ENCODE measurements around the gene IFI35. TPM values are rescaled to one million over a fixed set of nuclear protein-coding genes. Genes with fewer than 3 reads are reported as not detected.
"Not testable (repeated sequence)": the region's sequence is repeated elsewhere in the genome, so short reads cannot be mapped to it uniquely, and the experiment has no call there.

The IFI35 gene
- total RNA-seq: 17.6 and 21.2 TPM in 2 replicates

- TF ChIP-seq CTCF (conservative IDR thresholded peaks at IDR 0.05; ENCODE audit: low read depth, low read length): peak; percentile 37
- peak within 1 kb of the TSS; percentile 86 for H3K4me3 ChIP-seq (ENCODE audit: low read depth, low read length)
- DNase-seq (ENCODE audit: low read depth): no peak
Measured at GRCh38 chr17:43006639-43007551, at the start of gene IFI35. TSS of gene IFI35 (plus strand) at chr17:43006784. CDS start at chr17:43006948, 164 bp downstream.

GRCh38 chr17:42964161-42964932, 42.2 kb upstream of the IFI35 start, which contains the start of gene AARSD1:
TSS of gene AARSD1 (minus strand) at chr17:42964454. CDS start at chr17:42964440, 14 bp downstream.
- no peak for TF ChIP-seq CTCF (conservative IDR thresholded peaks at IDR 0.05; ENCODE audit: low read depth, low read length)
- peak; percentile 80 for DNase-seq (ENCODE audit: low read depth)
- peak within 1 kb of the TSS; percentile 72 for H3K4me3 ChIP-seq (ENCODE audit: low read depth, low read length)

GRCh38 chr17:42967925-42968324, 38.7 kb upstream of the IFI35 start:
- no peak overlapping the region for H3K4me3 ChIP-seq (ENCODE audit: low read depth, low read length)
- no peak for DNase-seq (ENCODE audit: low read depth)
- no peak for TF ChIP-seq CTCF (conservative IDR thresholded peaks at IDR 0.05; ENCODE audit: low read depth, low read length)

GRCh38 chr17:42969001-42969581, 37.5 kb upstream of the IFI35 start:
- no peak for TF ChIP-seq CTCF (conservative IDR thresholded peaks at IDR 0.05; ENCODE audit: low read depth, low read length)
- no peak overlapping the region for H3K4me3 ChIP-seq (ENCODE audit: low read depth, low read length)
- peak; percentile 55 for DNase-seq (ENCODE audit: low read depth)

- no peak overlapping the region for H3K4me3 ChIP-seq (ENCODE audit: low read depth, low read length)
- TF ChIP-seq CTCF (conservative IDR thresholded peaks at IDR 0.05; ENCODE audit: low read depth, low read length): no peak
- no peak for DNase-seq (ENCODE audit: low read depth)
Measured at GRCh38 chr17:42971589-42971988, 35.0 kb upstream of the IFI35 start.

- H3K4me3 ChIP-seq (ENCODE audit: low read depth, low read length); DNase-seq (ENCODE audit: low read depth): not testable (repeated sequence)
Measured at GRCh38 chr17:42973323-42973722, 33.3 kb upstream of the IFI35 start.

GRCh38 chr17:42975265-42975664, 31.3 kb upstream of the IFI35 start:
- no peak overlapping the region for H3K4me3 ChIP-seq (ENCODE audit: low read depth, low read length)
- no peak for TF ChIP-seq CTCF (conservative IDR thresholded peaks at IDR 0.05; ENCODE audit: low read depth, low read length)
- DNase-seq (ENCODE audit: low read depth): no peak

- not testable (repeated sequence) for DNase-seq (ENCODE audit: low read depth); H3K4me3 ChIP-seq (ENCODE audit: low read depth, low read length)
Measured at GRCh38 chr17:42975701-42976100, 30.9 kb upstream of the IFI35 start.

Measured in epithelial cell of proximal tubule (primary cell).